ENCODE data around the gene CYP1A2. TPM values are rescaled to one million over a fixed set of nuclear protein-coding genes. Genes with fewer than 3 reads are reported as not detected.
A peak's percentile ranks its signal among the peaks of the same experiment; 100 is the strongest.

Gene CYP1A2
- total RNA-seq (under 1 TPM in 1 of 2 donors, not detected in 1; 0.15 TPM), polyA plus RNA-seq (ENCODE audit: insufficient read length in 6 of 6) (under 1 TPM; 0.21 to 0.58 (median 0.35) TPM)
- long read RNA-seq, donor 1, result 0 reads
- long read RNA-seq, donor 2, result 0 reads
- long read RNA-seq, donor 3, result 0 reads
- long read RNA-seq, donor 4, result 0 reads
- long read RNA-seq, donor 5, result 0 reads
- long read RNA-seq, donor 6, result 0 reads
- long read RNA-seq, donor 7, result 0 reads
- long read RNA-seq, donor 8, result 0 reads
- long read RNA-seq, donor 9, result 0 reads
- long read RNA-seq, donor 10, result 0 reads
- long read RNA-seq, donor 11, result 0 reads
- long read RNA-seq, donor 12, result 0 reads

GRCh38 chr15:74748322-74748946, at the start of gene CYP1A2:
Gene CYP1A2 (plus strand): TSS chr15:74748845. CDS start chr15:74749739, 894 bp downstream.
- Histone ChIP-seq H3K4me1 (no peaks in the 10 kb centered on the region), H3K27me3 (no peaks in the 10 kb centered on the region), H3K4me3 (no peak within 1 kb of the TSS), H3K36me3 (no peaks in the 10 kb centered on the region), H3K27ac (no peak within 1 kb of the TSS), H3K9me3 (no peaks in the 10 kb centered on the region)
- intact Hi-C loops (cut with DNase I), result no loop called here
- TF ChIP-seq CTCF (IDR thresholded peaks at IDR 0.05), result no peak
- DNase-seq (no peak), ATAC-seq (no peak)

GRCh38 chr15:74709011-74709410, 39.6 kb upstream of the CYP1A2 start:
- Histone ChIP-seq H3K4me3 (no peak overlapping the region), H3K36me3 (no peaks in the 10 kb centered on the region), H3K9me3 (no peaks in the 10 kb centered on the region), H3K4me1 (peaks cover 0 to 25% of the 10 kb centered on the region in 2 donors), H3K27ac (no peak overlapping the region), H3K27me3 (peaks cover 0 to 8% of the 10 kb centered on the region in 2 donors)
- TF ChIP-seq CTCF (IDR thresholded peaks at IDR 0.05), result no peak
- no peak for ATAC-seq
- intact Hi-C loops (cut with DNase I), result no loop called here
- no peak for DNase-seq

GRCh38 chr15:74709892-74710291, 38.8 kb upstream of the CYP1A2 start:
- Histone ChIP-seq H3K36me3 (no peaks in the 10 kb centered on the region), H3K4me1 (peaks cover 0 to 25% of the 10 kb centered on the region in 2 donors), H3K9me3 (no peaks in the 10 kb centered on the region), H3K4me3 (no peak overlapping the region), H3K27ac (peak overlapping the region in 1 of 2 donors; percentile 72), H3K27me3 (peaks cover 0 to under 1% of the 10 kb centered on the region in 2 donors)
- ATAC-seq (no peak), DNase-seq (no peak)
- intact Hi-C loops (cut with DNase I), result no loop called here
- TF ChIP-seq CTCF (IDR thresholded peaks at IDR 0.05), result no peak

GRCh38 chr15:74710319-74711094, 38.1 kb upstream of the CYP1A2 start:
- ATAC-seq, result no peak
- H3K9me3 ChIP-seq, result no peaks in the 10 kb centered on the region
- no peak for DNase-seq
- no peak for TF ChIP-seq CTCF (IDR thresholded peaks at IDR 0.05)
- peaks cover 0 to 25% of the 10 kb centered on the region in 2 donors for H3K4me1 ChIP-seq
- peak overlapping the region in 1 of 2 donors; percentile 72 for H3K27ac ChIP-seq
- no peaks in the 10 kb centered on the region for H3K36me3 ChIP-seq
- H3K27me3 ChIP-seq, result no peaks in the 10 kb centered on the region
- H3K4me3 ChIP-seq, result no peak overlapping the region
- intact Hi-C loops (cut with DNase I), result no loop called here

- no peak overlapping the region for H3K4me3 ChIP-seq
- intact Hi-C loops (cut with DNase I), result no loop called here
- TF ChIP-seq CTCF (IDR thresholded peaks at IDR 0.05), result no peak
- ATAC-seq, result no peak
- H3K9me3 ChIP-seq, result no peaks in the 10 kb centered on the region
- DNase-seq, result no peak
- no peaks in the 10 kb centered on the region for H3K36me3 ChIP-seq
- H3K27me3 ChIP-seq, result no peaks in the 10 kb centered on the region
- peaks cover 0 to 25% of the 10 kb centered on the region in 2 donors for H3K4me1 ChIP-seq
- no peak overlapping the region for H3K27ac ChIP-seq
Measured at GRCh38 chr15:74712311-74712710, 36.3 kb upstream of the CYP1A2 start.

All from left lung (tissue), 14 donors.